Myocyte (in vitro differentiated cells): ENCODE data around the gene ANKH. TPM values are rescaled to one million over a fixed set of nuclear protein-coding genes. Genes with fewer than 3 reads are reported as not detected.
"Not testable (repeated sequence)": the region's sequence is repeated elsewhere in the genome, so short reads cannot be mapped to it uniquely, and the experiment has no call there.

Source experiments
- DNase-seq: peaks from one replicate; pipeline ENCODE4 v3.0.0-alpha.2; 2012; ENCODE audit warnings: low read depth
- total RNA-seq: library from RNA; depleted of rRNA; stranded (reverse); fragments of >200 nt; gene quantifications from 2 replicates; pipeline ENCODE4 v1.2.3, GENCODE V29; 2014

Gene ANKH
- total RNA-seq, 1 donor from 2014 or later, result 23.2 TPM

- DNase-seq, result no peak
Observed at GRCh38 chr5:14830210-14831005, 41.2 kb downstream of the ANKH start.

DNA sequence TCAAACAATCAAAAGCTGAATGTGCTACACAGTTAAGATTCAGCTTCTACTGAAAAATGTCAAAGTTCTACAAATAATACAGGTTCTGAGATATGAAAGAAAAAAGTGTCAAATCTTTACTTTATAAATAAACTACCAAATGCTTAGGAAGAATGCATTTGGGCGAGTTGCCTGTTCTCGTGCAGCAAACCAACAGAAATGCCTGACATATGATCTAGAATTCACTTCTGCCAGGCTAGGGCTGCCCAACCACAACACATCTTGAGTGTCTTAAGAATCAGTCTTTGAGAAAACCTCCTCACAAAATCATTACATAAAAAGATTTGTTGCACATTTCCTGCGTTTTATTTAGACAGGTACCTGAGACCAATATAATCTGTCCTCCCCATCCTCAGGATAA lies 42.2 kb downstream of the ANKH start:
- peak; percentile 56 for DNase-seq

- no peak for DNase-seq
Observed at GRCh38 chr5:14826714-14827113, 44.9 kb downstream of the ANKH start.

DNA sequence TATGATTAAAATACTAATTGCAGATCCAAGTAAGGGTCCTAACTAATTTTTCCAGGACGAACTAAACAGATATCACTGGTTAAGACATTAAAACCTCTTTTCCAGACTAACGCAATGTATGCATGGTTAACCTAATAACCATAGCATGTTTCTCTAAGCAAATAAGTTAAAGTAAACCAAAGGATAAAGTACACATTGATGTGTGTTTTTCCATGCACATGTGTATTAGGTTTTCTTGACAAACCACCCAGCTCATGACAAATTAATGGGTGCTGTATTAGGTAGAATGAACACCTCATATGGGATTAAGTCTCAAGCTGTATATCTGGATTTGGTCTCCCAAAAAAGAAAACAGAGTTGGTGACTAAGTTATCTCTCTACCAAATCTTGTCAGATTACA lies 45.6 kb downstream of the ANKH start:
- no peak for DNase-seq

DNA sequence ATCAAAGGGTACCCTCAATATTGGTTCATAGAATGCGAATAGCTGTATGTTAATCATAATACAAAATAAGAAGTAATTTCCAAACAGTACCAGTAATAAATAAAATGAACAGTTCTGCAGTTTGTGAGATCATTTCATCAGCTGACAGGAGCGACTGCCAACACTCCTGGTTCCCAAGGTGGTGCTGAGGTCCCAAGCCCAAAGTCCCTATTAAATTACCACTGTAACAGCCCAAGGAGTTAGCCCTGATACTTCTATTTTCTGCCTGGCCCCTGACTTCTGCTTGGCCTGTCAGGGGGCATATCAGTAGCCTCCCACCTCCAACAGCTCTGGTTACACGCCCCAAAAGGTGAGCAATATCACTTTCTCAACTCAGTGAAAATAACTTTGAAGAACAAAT lies 47.1 kb downstream of the ANKH start:
- DNase-seq, result no peak

- no peak for DNase-seq
Observed at GRCh38 chr5:14821100-14821845, 50.3 kb downstream of the ANKH start.

- DNase-seq, result peak; percentile 53
Observed at GRCh38 chr5:14818931-14819790, 52.4 kb downstream of the ANKH start.

DNA sequence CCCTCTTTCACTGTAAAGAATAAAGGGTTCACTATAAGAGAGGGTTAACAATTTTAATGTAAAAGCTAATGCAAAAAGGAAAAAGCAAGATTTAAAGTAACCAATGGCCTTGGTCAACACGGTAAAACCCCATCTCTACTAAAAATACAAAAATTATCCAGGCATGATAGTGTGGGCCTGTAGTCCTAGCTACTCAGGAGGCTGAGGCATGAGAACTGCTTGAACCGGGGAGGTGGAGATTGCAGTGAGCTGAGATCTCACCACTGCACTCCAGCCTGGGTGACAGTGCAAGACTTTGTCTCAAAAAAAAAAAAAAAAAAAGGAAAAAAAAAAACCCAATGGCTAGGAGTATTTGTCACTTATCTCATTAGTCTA lies 53.8 kb downstream of the ANKH start:
- not testable (repeated sequence) for DNase-seq

DNA sequence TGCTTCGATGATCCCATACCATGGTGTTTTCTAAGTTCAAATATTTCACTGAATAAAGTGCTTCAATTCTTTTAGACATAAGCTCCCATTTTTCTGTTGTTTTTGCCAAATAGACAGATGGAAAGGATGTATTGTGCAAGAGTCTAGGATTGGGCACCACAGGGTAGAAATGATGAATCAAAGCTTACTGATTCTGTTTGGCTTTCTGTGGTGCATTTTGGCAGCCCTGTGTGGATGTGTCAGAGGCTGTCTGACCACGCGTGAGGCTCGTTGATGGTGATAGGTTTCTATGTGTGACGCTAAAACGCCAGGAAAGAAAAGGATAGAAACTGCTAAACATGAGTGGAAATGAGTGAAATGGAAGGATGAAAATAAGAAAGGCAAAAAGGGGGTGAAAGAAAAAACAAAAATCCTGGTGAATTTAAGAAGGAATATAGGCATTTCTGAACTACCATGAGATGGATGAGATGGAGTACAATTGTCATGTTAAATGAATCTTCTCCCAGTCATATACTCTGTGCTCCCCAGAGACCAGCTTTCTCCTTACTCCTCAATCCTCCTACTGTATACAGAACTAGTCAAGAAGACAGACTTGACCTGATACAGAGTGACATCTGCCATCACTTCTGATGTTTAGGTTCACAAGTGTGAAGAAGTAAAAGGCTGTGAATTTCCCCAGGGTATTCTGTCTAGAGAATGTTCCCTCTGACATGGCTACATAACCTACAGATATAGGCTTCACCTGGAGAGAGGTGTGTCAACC lies 54.4 kb downstream of the ANKH start:
- peak; percentile 81 for DNase-seq

GRCh38 chr5:14816374-14816998 lies 55.1 kb downstream of the ANKH start:
- DNase-seq, result peak; percentile 30

GRCh38 chr5:14813747-14814146 lies 57.8 kb downstream of the ANKH start:
- DNase-seq, result peak; percentile 50

- DNase-seq, result no peak
Observed at GRCh38 chr5:14812166-14812565, 59.4 kb downstream of the ANKH start.

DNA sequence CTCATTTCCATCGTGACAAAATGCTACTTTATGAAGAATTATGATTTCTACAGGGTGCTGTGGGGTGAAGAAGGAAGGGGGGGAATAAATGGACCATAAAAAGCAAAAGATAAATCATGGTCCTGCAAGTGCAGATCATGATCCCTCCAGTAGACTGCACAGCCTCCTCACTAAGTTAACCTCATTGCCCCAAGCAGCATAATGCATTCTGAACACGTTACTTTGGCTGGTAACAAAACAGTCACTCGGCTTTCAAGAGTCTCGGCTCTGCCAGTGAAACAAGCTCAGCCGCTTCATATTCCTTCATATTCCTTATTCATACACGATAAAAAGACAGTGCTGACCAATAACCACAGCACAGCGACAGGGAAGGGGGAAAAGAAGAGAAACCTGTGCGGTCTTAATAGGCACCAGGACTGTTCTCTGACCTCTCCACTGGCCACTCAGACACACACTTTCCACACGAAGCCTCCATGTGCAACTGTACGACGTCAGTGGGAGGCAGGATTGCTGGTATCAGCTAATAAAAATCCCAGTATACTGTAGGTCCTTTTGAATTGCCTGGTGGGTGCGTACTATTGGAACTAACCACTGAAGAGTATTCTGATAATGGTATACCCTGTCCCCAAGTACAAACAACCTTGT lies 60.5 kb downstream of the ANKH start:
- DNase-seq, result no peak

GRCh38 chr5:14810282-14810681 lies 61.3 kb downstream of the ANKH start:
- DNase-seq, result no peak

GRCh38 chr5:14809369-14810155 lies 62.0 kb downstream of the ANKH start:
- DNase-seq, result peak; percentile 72

DNA sequence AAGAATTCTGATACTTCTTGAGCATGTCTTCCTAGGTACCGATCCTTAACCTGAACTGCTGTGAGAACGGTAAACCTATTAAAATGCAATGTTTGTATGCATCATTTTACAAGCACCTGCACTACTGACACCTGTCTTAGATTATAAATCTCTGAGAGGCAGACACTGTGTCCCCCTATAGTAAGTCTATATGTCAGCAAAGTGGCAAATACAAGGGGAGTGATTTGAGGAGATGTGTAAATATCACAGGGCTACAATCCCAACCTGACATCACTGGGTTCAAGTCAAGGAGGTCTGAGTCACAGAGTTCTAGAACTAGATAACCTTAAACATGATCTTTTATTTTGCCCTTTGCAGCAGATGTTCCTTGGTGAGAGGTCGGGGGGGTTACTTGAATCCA lies 64.1 kb downstream of the ANKH start:
- no peak for DNase-seq

DNA sequence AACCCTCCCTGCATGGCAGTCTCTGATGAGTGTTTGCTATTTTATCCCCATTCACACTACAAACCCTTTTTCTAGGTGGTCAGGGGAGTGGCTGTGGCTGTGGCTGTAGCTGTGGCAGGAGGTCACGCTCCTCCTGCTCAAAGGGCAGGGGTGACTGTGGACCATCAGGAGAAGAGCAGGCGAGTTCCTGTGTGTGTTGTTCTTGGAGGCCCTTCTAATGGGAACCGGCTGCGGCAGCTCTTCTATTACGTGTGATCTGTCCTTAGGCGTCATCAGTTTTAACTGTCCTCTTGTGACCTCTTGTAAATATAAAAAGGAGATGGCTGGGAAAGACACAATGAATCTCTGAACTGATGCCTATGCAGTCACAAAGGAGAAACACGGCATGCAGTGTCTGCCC lies 65.1 kb downstream of the ANKH start:
- DNase-seq, result peak; percentile 85

- no peak for DNase-seq
Observed at GRCh38 chr5:14802541-14802940, 69.0 kb downstream of the ANKH start.

GRCh38 chr5:14801792-14802191 lies 69.8 kb downstream of the ANKH start:
- no peak for DNase-seq
